Measurements from ENCODE around the gene SCRN1. TPM values are rescaled to one million over a fixed set of nuclear protein-coding genes. Genes with fewer than 3 reads are reported as not detected.

SCRN1 gene
- total and polyA plus RNA-seq, 2 of the 4 experiments (the other 2 are of a cell fraction) = 57.1 to 124 TPM

DNA sequence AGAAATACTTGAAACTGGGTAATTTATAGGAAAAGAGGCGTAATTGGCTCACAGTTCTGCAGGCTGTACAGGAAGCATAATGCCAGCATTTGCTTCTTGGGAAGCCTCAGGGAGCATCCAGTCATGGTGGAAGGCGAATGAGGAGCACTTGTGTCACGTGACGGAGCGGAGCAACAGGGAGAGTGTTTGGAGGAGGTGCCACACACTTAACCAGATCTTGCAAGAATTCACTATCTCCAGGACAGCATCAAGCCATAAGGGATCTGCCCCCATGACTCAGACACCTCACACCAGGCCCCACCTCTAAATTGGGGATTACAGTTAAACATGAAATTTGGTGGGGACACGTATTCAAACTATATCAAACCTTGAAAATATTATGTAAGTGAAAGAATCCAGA lies 94.0 kb downstream of the SCRN1 start:
- no CpG with 5 or more reads among the region's 6 CpGs for WGBS, 2 experiments (ENCODE audit: extremely low coverage in 2 of 2, insufficient read length in 1 of 2)
- Histone ChIP-seq H3K79me1 (ENCODE audit: low read depth in 1 of 2, low read length in 2 of 2) (no peaks in the 10 kb centered on the region), H4K91ac (ENCODE audit: insufficient read depth, low read depth, low read length) (no peak overlapping the region), H2AK9ac (replicated peaks; ENCODE audit: low read depth, low read length, poor library complexity) (no peak overlapping the region), H3K23ac (ENCODE audit: low read depth, low read length) (no peak overlapping the region), H3K56ac (ENCODE audit: extremely low read depth, insufficient read depth, low read length) (no peak overlapping the region), H3K9me3 (ENCODE audit: control insufficient read depth, insufficient read depth, low read length) (no peaks in the 10 kb centered on the region; the same call in 1 of the 2 replicates), H3K4me1 (ENCODE audit: control insufficient read depth, insufficient read depth, low read length) (no peaks in the 10 kb centered on the region), H4K20me1 (ENCODE audit: insufficient read depth, low read length) (no peaks in the 10 kb centered on the region), H4K5ac (ENCODE audit: low read depth, low read length) (no peak overlapping the region), H2BK120ac (ENCODE audit: low read depth, low read length) (no peak overlapping the region), H3K9me1 (ENCODE audit: insufficient read depth, low read length) (no peaks in the 10 kb centered on the region), H3K4ac (ENCODE audit: low read depth, low read length) (no peak overlapping the region), H3K9ac (ENCODE audit: low read depth, low read length) (no peak overlapping the region), H3K4me2 (ENCODE audit: low read depth, low read length) (no peak overlapping the region), H2AK5ac (ENCODE audit: low read depth, low read length) (no peak overlapping the region), H2BK5ac (ENCODE audit: low read depth, low read length, poor library complexity, severe bottlenecking) (no peak overlapping the region), H3K27ac (ENCODE audit: insufficient read depth, low read length) (no peak overlapping the region), H3K18ac (ENCODE audit: low read depth, low read length) (no peak overlapping the region), H3K27me3 (ENCODE audit: control insufficient read depth, insufficient read depth, low read length) (peaks cover 19% of the 10 kb centered on the region), H3K14ac (replicated peaks; ENCODE audit: low read depth, low read length) (no peak overlapping the region), H3K36me3 (ENCODE audit: control insufficient read depth, insufficient read depth, low read length) (no peaks in the 10 kb centered on the region), H4K8ac (ENCODE audit: low read depth in 2 of 2, low read length in 2 of 2) (no peak overlapping the region), H3K4me3 (ENCODE audit: insufficient read depth, low read depth, low read length) (no peak overlapping the region), H2BK15ac (ENCODE audit: low read depth, low read length) (no peak overlapping the region), H2BK20ac (ENCODE audit: low read depth, low read length) (no peak overlapping the region), H2AFZ (replicated peaks; ENCODE audit: low read length, poor library complexity) (no peak overlapping the region)
- POLR2A ChIA-PET (ENCODE audit: unreplicated experiment) = no interaction called here
- in situ Hi-C loops (cut with MboI; ENCODE audit: low sequenced_read_pairs) = no loop called here
- dilution Hi-C loops (cut with HindIII; ENCODE audit: low sequenced_read_pairs, unreplicated experiment) = no loop called here
- ATAC-seq (ENCODE audit: low read depth) (no peak), DNase-seq (no peak)
- CTCF ChIA-PET = no interaction called here
- TF ChIP-seq FOS (IDR thresholded peaks at IDR 0.05; ENCODE audit: low read depth, low read length) = no peak
- no peak for TF ChIP-seq BHLHE40 (IDR thresholded peaks at IDR 0.05; ENCODE audit: low read depth, low read length)
- TF ChIP-seq POLR2A (IDR thresholded peaks at IDR 0.05; ENCODE audit: low read depth, low read length) = no peak
- TF ChIP-seq NFE2L2 (IDR thresholded peaks at IDR 0.05; ENCODE audit: low read depth, low read length) = no peak
- TF ChIP-seq, protein P1, sequence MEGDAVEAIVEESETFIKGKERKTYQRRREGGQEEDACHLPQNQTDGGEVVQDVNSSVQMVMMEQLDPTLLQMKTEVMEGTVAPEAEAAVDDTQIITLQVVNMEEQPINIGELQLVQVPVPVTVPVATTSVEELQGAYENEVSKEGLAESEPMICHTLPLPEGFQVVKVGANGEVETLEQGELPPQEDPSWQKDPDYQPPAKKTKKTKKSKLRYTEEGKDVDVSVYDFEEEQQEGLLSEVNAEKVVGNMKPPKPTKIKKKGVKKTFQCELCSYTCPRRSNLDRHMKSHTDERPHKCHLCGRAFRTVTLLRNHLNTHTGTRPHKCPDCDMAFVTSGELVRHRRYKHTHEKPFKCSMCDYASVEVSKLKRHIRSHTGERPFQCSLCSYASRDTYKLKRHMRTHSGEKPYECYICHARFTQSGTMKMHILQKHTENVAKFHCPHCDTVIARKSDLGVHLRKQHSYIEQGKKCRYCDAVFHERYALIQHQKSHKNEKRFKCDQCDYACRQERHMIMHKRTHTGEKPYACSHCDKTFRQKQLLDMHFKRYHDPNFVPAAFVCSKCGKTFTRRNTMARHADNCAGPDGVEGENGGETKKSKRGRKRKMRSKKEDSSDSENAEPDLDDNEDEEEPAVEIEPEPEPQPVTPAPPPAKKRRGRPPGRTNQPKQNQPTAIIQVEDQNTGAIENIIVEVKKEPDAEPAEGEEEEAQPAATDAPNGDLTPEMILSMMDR (conservative IDR thresholded peaks at IDR 0.05; ENCODE audit: low read depth, low read length) = no peak
- TF ChIP-seq MAFK (IDR thresholded peaks at IDR 0.05; ENCODE audit: low read depth, low read length) = no peak
- no peak for TF ChIP-seq CHD1 (IDR thresholded peaks at IDR 0.05; ENCODE audit: low read depth, low read length)
- TF ChIP-seq, protein P2, sequence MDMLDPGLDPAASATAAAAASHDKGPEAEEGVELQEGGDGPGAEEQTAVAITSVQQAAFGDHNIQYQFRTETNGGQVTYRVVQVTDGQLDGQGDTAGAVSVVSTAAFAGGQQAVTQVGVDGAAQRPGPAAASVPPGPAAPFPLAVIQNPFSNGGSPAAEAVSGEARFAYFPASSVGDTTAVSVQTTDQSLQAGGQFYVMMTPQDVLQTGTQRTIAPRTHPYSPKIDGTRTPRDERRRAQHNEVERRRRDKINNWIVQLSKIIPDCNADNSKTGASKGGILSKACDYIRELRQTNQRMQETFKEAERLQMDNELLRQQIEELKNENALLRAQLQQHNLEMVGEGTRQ (IDR thresholded peaks at IDR 0.05; ENCODE audit: low read depth, low read length) = no peak
- TF ChIP-seq RAD21 (IDR thresholded peaks at IDR 0.05; ENCODE audit: low read length) = no peak
- TF ChIP-seq RFX5 (IDR thresholded peaks at IDR 0.05; ENCODE audit: low read depth, low read length) = no peak
- no peak for TF ChIP-seq RCOR1 (IDR thresholded peaks at IDR 0.05; ENCODE audit: insufficient replicate concordance, low read length)
- TF ChIP-seq CEBPB (IDR thresholded peaks at IDR 0.05; ENCODE audit: low read depth, low read length) = no peak
- no peak for TF ChIP-seq ELK1 (IDR thresholded peaks at IDR 0.05; ENCODE audit: borderline replicate concordance, low read depth, low read length)
- TF ChIP-seq MXI1 (IDR thresholded peaks at IDR 0.05; ENCODE audit: borderline replicate concordance, low read depth, low read length) = no peak
- TF ChIP-seq MAZ (IDR thresholded peaks at IDR 0.05; ENCODE audit: borderline replicate concordance, low read depth, low read length) = no peak
- TF ChIP-seq SMC3 (IDR thresholded peaks at IDR 0.05; ENCODE audit: low read depth, low read length) = no peak
- no TSS peak for BruUV-seq (replicated peaks)
- intact Hi-C loops (cut with micrococcal nuclease) = no loop called here

Measured in IMR-90 (cell line).